HG02973 (cell line): ENCODE measurements around the gene TTLL12.

Experiments used
- ATAC-seq: cut with Tn5 transposase; IDR thresholded peaks from one replicate; pipeline ENCODE4 v1.9.1; 2021; ENCODE audit warnings: moderate library complexity; ENCODE audit not compliant: unreplicated experiment

TTLL12 gene

GRCh38 chr22:43131773-43132501, 55.0 kb downstream of the TTLL12 start:
- ATAC-seq, result no peak

GRCh38 chr22:43129426-43130425, 57.2 kb downstream of the TTLL12 start:
- ATAC-seq, result no peak

- no peak for ATAC-seq
Observed at GRCh38 chr22:43128928-43129424, 58.0 kb downstream of the TTLL12 start.

- ATAC-seq, result no peak
Observed at GRCh38 chr22:43128116-43128515, 58.8 kb downstream of the TTLL12 start.

GRCh38 chr22:43127166-43127908, 59.6 kb downstream of the TTLL12 start:
- ATAC-seq, result no peak

GRCh38 chr22:43126501-43127165, 60.3 kb downstream of the TTLL12 start:
- no peak for ATAC-seq

GRCh38 chr22:43118953-43119458, 67.9 kb downstream of the TTLL12 start:
- ATAC-seq, result no peak

GRCh38 chr22:43118024-43118849, 68.7 kb downstream of the TTLL12 start:
- ATAC-seq, result no peak

GRCh38 chr22:43116932-43117331, 70.0 kb downstream of the TTLL12 start:
- ATAC-seq, result no peak
